ENCODE results near the gene CDX1. TPM values are rescaled to one million over a fixed set of nuclear protein-coding genes. Genes with fewer than 3 reads are reported as not detected.

The CDX1 gene
- total RNA-seq, 4 donors from 2014 or later: not detected

DNA sequence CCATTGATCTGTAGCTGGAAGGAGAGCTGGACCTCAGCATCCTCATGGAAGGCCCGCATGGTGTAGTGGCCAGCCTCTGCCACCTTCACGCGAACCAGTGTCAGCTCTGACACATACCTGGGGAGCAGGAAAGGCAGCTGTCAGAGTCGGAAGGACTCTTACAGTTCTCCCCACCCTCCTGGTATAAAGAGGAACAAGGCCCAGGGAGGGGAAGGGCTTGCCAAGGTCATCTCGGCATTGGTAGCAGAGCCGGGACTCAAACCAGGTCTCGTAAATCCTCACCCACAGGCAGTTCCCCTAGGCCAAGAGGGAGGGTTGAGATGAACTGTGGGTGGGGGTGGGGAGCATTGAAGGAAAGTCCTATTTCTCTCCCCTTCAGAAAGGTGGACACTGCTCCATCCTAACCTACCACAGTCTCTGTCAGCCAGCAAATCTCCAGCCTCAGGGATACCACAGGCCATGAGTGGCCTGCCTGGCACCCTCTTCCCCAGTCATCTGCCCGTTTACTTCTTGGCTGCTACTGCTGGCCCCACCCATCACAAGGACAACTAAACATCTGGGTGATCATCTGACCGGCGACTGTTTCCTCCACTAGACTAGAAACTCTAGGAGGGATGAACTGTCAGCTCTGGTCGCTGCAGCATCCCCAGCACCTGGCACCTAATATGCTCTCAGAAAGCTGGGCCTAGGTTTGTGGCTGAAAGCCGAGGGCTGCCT lies 34.4 kb upstream of the CDX1 start:
- peaks cover 0 to 25% (median 0%) of the 10 kb centered on the region in 3 donors for H3K36me3 ChIP-seq
- DNase-seq: no peak
- WGBS, 2 donors: 63 to 87% methylated on average over 3 to 11 of the region's 12 CpGs
- H3K4me3 ChIP-seq: no peak overlapping the region
- peak overlapping the region in 3 of 4 donors; percentile 53 to 94 (median 91) for H3K27ac ChIP-seq
- H3K9me3 ChIP-seq: no peaks in the 10 kb centered on the region
- peaks cover 0 to 12% (median 0%) of the 10 kb centered on the region in 4 donors for H3K27me3 ChIP-seq
- intact Hi-C loops (cut with DNase I): no loop called here
- TF ChIP-seq POLR2A (IDR thresholded peaks at IDR 0.05): no peak
- TF ChIP-seq, protein P1, sequence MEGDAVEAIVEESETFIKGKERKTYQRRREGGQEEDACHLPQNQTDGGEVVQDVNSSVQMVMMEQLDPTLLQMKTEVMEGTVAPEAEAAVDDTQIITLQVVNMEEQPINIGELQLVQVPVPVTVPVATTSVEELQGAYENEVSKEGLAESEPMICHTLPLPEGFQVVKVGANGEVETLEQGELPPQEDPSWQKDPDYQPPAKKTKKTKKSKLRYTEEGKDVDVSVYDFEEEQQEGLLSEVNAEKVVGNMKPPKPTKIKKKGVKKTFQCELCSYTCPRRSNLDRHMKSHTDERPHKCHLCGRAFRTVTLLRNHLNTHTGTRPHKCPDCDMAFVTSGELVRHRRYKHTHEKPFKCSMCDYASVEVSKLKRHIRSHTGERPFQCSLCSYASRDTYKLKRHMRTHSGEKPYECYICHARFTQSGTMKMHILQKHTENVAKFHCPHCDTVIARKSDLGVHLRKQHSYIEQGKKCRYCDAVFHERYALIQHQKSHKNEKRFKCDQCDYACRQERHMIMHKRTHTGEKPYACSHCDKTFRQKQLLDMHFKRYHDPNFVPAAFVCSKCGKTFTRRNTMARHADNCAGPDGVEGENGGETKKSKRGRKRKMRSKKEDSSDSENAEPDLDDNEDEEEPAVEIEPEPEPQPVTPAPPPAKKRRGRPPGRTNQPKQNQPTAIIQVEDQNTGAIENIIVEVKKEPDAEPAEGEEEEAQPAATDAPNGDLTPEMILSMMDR (IDR thresholded peaks at IDR 0.05): no peak
- peaks cover 6 to 72% (median 27%) of the 10 kb centered on the region in 3 donors for H3K4me1 ChIP-seq

DNA sequence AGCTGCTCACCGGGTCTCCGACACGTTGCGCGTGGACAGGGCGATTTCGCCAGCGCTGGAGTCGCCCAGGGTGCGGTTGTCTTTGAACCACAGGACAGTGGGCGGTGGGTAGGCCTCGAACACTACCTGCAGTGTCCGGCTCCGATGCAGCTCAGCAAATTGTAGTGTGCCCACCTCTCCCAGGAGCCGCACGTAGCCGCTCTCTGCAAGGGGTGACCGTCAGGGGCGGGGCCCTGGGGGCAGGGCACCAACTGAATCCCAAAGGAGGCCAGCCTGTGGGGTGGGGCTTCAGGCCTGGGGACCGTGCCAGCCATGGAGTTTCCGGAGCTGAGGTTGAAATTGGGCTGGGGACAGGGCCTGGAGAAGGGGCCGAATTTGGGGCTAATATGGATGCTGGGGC lies 33.8 kb upstream of the CDX1 start:
- intact Hi-C loops (cut with DNase I): no loop called here
- Histone ChIP-seq H3K36me3 (peaks cover 0 to 23% (median 0%) of the 10 kb centered on the region in 3 donors), H3K4me3 (no peak overlapping the region), H3K9me3 (no peaks in the 10 kb centered on the region), H3K27ac (peak overlapping the region; percentile 36 to 94 (median 72)), H3K4me1 (peaks cover 10 to 79% (median 33%) of the 10 kb centered on the region in 3 donors), H3K27me3 (peaks cover 0 to 18% (median 0%) of the 10 kb centered on the region in 4 donors)
- no peak for DNase-seq
- 88 to 89% methylated on average over 14 to 16 of the region's 22 CpGs for WGBS, 2 donors
- TF ChIP-seq POLR2A (IDR thresholded peaks at IDR 0.05): no peak
- TF ChIP-seq, protein P1 (IDR thresholded peaks at IDR 0.05): no peak

DNA sequence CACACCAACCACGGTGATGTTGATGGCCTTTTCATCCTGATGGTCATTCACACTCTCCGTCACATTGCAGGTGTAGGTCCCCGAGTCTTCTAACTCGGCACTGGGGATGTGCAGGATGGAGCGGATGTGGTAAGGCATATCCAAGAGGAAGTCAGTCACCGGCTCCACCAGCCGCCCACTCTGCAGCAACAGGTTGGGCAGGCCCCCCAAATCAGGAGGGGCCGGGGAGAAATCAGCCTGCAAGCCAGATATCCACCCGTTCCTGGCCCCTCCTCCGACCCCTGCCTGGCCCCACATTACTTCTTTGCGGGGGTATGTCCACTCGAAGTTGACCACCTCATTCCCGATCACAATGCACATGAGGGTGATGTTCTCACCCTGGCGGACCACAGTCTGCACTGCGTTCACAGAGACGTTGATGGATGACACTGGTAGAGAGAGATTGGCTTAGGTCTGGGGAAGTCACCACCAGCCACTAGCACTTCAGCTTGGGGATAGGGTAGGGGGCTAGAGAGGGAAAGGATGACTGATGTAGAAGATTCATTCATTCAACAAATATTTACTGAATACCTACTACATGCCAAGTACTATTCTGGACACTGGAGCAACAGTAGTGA lies 32.9 kb upstream of the CDX1 start:
- Histone ChIP-seq H3K4me3 (no peak overlapping the region), H3K4me1 (peaks cover 11 to 88% (median 39%) of the 10 kb centered on the region in 3 donors), H3K9me3 (no peaks in the 10 kb centered on the region), H3K36me3 (peaks cover 0 to 16% (median 0%) of the 10 kb centered on the region in 3 donors), H3K27ac (peak overlapping the region in 3 of 4 donors; percentile 53 to 94 (median 91)), H3K27me3 (peaks cover 0 to 20% (median 0%) of the 10 kb centered on the region in 4 donors)
- intact Hi-C loops (cut with DNase I): no loop called here
- WGBS, 2 donors: 60 to 68% methylated on average over 4 to 15 of the region's 16 CpGs
- no peak for TF ChIP-seq POLR2A (IDR thresholded peaks at IDR 0.05)
- TF ChIP-seq, protein P1 (IDR thresholded peaks at IDR 0.05): no peak
- no peak for DNase-seq

- Histone ChIP-seq H3K27ac (peak overlapping the region in 3 of 4 donors; percentile 87 to 94 (median 91)), H3K27me3 (peaks cover 0 to 26% (median 0%) of the 10 kb centered on the region in 4 donors), H3K4me1 (peaks cover 11 to 92% (median 42%) of the 10 kb centered on the region in 3 donors), H3K4me3 (no peak overlapping the region), H3K36me3 (peaks cover 0 to 11% (median 0%) of the 10 kb centered on the region in 3 donors), H3K9me3 (no peaks in the 10 kb centered on the region)
- TF ChIP-seq, protein P1 (IDR thresholded peaks at IDR 0.05): no peak
- no peak for TF ChIP-seq POLR2A (IDR thresholded peaks at IDR 0.05)
- no peak for DNase-seq
- intact Hi-C loops (cut with DNase I): no loop called here
- WGBS, 2 donors: 20 to 52% methylated on average over 5 to 7 of the region's 7 CpGs
These were observed 32.4 kb upstream of the CDX1 start for GRCh38 chr5:150134198-150134588.
